HCEC 1CT (cell line): ENCODE data around the gene BAIAP2L1.

ENCODE experiments used
- DNase-seq: peaks from one replicate; pipeline ENCODE4 v3.0.0-alpha.2; 2017

Gene BAIAP2L1

GRCh38 chr7:98289333-98289875, 111.5 kb downstream of the BAIAP2L1 start:
- no peak for DNase-seq

- no peak for DNase-seq
Observed at GRCh38 chr7:98288064-98288823, 112.6 kb downstream of the BAIAP2L1 start.

- no peak for DNase-seq
Observed at GRCh38 chr7:98287486-98287959, 113.4 kb downstream of the BAIAP2L1 start.

GRCh38 chr7:98286701-98287485, 114.0 kb downstream of the BAIAP2L1 start:
- no peak for DNase-seq

- peak; percentile 74 for DNase-seq
Observed at GRCh38 chr7:98286093-98286539, 114.8 kb downstream of the BAIAP2L1 start.

- DNase-seq: no peak
Observed at GRCh38 chr7:98285157-98286092, 115.5 kb downstream of the BAIAP2L1 start.

GRCh38 chr7:98284335-98285036, 116.4 kb downstream of the BAIAP2L1 start:
- peak; percentile 55 for DNase-seq

GRCh38 chr7:98283887-98284222, 117.0 kb downstream of the BAIAP2L1 start:
- no peak for DNase-seq

GRCh38 chr7:98283127-98283886, 117.6 kb downstream of the BAIAP2L1 start:
- DNase-seq: peak; percentile 76

- DNase-seq: no peak
Observed at GRCh38 chr7:98282703-98283102, 118.2 kb downstream of the BAIAP2L1 start.

GRCh38 chr7:98281757-98282606, 118.9 kb downstream of the BAIAP2L1 start:
- no peak for DNase-seq

GRCh38 chr7:98280791-98281756, 119.8 kb downstream of the BAIAP2L1 start, which contains the start of gene BRI3:
Gene BRI3 (plus strand): TSS chr7:98281686. CDS start chr7:98281796, 110 bp downstream.
- peak; percentile 88 for DNase-seq

GRCh38 chr7:98280296-98280695, 120.6 kb downstream of the BAIAP2L1 start:
- no peak for DNase-seq

- no peak for DNase-seq
Observed at GRCh38 chr7:98278936-98279335, 122.0 kb downstream of the BAIAP2L1 start.

- DNase-seq: no peak
Observed at GRCh38 chr7:98278408-98278807, 122.5 kb downstream of the BAIAP2L1 start.

GRCh38 chr7:98276241-98276761, 124.6 kb downstream of the BAIAP2L1 start:
- DNase-seq: peak; percentile 50

- no peak for DNase-seq
Observed at GRCh38 chr7:98267303-98267702, 133.6 kb downstream of the BAIAP2L1 start.

- DNase-seq: no peak
Observed at GRCh38 chr7:98266840-98267239, 134.1 kb downstream of the BAIAP2L1 start.
